ENCODE measurements around the gene EGLN2.
"Not testable (repeated sequence)": the region's sequence is repeated elsewhere in the genome, so short reads cannot be mapped to it uniquely, and the experiment has no call there.

Gene EGLN2

GRCh38 chr19:40818480-40819399, 19.7 kb downstream of the EGLN2 start:
- DNase-seq (ENCODE audit: low spot score) = peak; percentile 29

DNA sequence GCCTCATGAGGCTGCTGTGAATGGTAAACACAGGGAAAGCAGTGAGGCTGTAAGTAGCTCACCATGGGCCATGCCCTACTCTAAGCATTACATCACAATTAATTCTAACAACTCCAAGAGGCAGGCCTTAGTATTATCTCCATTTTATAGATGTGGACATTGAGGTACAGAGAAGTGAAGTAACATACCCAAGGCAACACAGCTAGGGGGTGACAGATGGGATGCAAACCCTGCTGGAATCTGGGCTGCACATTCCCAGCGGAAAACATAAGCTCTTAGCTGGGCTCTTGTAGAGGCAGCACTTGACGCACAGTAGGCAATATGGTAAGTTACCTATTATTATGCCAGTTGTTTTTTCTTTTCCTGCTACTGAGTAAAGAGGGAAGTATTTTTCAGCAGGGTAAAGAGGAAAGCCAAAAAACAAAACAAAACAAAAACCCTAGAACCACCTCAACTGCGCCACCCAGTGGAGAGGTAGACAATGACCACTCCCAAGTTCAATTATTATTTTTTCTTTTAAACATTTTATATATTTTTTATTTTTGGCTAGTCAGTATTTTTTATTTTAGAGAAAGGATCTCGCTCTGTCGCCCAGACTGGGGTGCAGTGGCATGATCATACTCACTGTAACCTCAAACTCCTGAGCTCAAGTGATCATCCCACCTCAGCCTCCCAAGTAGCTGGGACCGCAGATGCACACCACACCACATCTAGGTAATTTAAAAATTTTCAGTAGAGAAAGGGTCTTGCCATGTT, 20.7 kb downstream of the EGLN2 start:
- DNase-seq (ENCODE audit: low spot score) = peak; percentile 64

GRCh38 chr19:40822161-40822560, 23.2 kb downstream of the EGLN2 start:
- no peak for DNase-seq (ENCODE audit: low spot score)

- DNase-seq (ENCODE audit: low spot score) = not testable (repeated sequence)
Observed at GRCh38 chr19:40822704-40823553, 23.9 kb downstream of the EGLN2 start.

DNA sequence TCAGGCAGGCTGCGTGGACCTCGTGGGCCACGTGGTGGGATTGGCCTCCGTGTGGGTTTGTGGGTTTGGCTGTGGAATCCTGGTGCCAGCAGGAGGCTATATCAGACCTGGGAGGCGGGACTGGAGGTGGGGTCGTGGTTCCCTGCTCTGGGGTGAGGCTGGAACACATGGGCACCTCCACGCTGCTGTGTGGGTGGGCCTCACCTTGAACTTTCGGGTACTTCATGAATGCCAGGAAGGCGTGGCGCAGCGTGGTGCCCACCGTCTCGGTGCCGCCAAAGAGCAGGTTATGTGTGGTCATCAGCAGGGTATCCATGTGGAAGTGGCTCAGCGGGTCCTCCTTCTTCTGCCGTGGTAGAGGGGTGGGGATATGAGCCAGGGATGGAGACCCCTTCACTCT, 25.9 kb downstream of the EGLN2 start:
- DNase-seq (ENCODE audit: low spot score) = not testable (repeated sequence)

- DNase-seq (ENCODE audit: low spot score) = not testable (repeated sequence)
Observed at GRCh38 chr19:40825460-40826095, 26.6 kb downstream of the EGLN2 start.

- not testable (repeated sequence) for DNase-seq (ENCODE audit: low spot score)
Observed at GRCh38 chr19:40826312-40826698, 27.3 kb downstream of the EGLN2 start.

- DNase-seq (ENCODE audit: low spot score) = not testable (repeated sequence)
Observed at GRCh38 chr19:40826699-40827385, 27.9 kb downstream of the EGLN2 start.

- no peak for DNase-seq (ENCODE audit: low spot score)
Observed at GRCh38 chr19:40827386-40828247, 28.6 kb downstream of the EGLN2 start.

GRCh38 chr19:40829205-40829604, 30.2 kb downstream of the EGLN2 start:
- no peak for DNase-seq (ENCODE audit: low spot score)

DNA sequence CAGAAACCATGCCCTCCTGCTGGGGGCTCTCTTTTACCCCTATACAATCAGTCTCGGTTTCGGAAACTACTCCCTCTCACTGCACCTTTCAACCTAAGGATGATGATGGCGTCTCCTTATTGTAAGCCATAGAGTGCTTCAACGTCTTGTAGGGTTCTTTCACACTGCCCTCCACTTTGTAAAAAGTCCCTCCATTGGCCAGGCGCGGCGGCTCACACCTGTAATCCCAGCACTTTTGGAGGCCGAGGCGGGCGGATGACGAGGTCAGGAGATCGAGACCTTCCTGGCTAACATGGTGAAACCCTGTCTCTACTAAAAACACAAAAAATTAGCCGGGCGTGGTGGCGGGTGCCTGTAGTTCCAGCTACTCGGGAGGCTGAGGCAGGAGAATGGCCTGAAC, 31.8 kb downstream of the EGLN2 start:
- DNase-seq (ENCODE audit: low spot score) = not testable (repeated sequence)

DNA sequence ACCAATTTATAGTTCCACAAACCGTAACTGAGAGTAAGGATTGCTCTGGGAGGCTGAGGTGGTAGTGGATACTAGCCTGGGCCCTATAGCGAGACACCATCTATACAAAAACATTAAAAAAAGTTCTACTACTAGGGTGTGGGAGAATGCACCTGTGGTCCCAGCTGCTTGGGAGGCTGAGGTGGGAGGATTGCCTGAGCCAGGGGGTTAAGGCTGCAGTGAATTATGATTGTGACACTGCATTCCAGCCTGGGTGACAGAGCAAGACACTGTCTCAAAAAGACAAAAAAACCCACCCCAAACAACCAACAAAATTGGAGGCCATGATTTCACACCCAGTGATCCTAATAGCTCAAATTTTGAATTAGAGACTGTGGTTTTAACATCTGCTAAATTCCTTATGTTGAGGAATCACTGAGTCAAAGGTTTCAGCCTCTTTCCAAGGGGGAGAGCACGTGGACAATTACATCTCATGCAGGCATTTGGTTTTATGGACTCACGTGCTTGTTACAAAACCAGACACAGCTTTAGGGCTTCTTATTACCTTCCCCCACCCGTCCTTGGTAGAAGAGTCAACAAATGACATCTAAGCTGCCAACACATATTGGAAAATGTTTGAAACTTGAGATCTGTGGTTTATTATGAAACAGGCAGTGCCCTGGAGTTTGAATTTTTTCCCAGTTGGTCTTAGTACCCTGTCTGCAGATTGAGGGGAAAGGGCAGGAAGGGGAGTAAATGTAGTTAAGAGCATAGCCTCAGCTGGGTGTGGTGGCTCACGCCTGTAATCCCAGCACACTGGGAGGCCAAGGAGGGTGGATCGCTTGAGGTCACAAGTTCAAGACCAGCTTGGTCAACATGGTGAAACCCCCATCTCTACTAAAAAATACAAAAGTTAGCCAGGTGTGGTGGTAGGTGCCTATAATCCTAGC, 32.8 kb downstream of the EGLN2 start:
- no peak for DNase-seq (ENCODE audit: low spot score)

GRCh38 chr19:40832431-40832790, 33.4 kb downstream of the EGLN2 start:
- not testable (repeated sequence) for DNase-seq (ENCODE audit: low spot score)

GRCh38 chr19:40833728-40834533, 34.9 kb downstream of the EGLN2 start:
- DNase-seq (ENCODE audit: low spot score) = not testable (repeated sequence)

- DNase-seq (ENCODE audit: low spot score) = no peak
Observed at GRCh38 chr19:40836754-40837429, 37.9 kb downstream of the EGLN2 start.

GRCh38 chr19:40838477-40838876, 39.5 kb downstream of the EGLN2 start:
- DNase-seq (ENCODE audit: low spot score) = not testable (repeated sequence)

DNA sequence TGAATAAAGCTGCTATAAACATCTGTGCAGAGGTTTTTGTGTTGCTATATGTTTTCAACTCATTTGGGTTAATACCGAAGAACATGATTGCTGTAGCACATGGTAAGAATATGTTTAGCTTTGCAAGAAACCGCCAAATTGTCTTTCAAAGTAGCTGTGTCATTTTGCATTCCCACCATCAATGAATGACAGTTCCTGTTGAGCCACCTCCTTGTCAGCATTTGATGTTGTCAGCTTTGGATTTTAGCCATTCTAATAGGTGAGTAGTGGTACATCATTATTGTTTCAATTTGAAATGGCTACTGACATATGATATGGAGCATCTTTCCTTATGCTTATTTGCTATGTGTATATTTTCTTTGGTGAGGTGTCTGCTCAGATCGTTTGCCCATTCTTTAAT, 43.0 kb downstream of the EGLN2 start:
- DNase-seq (ENCODE audit: low spot score) = not testable (repeated sequence)

Data from cerebellar cortex (tissue), 1 donor.